K562 (cell line): ENCODE data around the gene ASXL2.

Source experiments
- BDP1 ChIP-seq: IDR thresholded peaks from 3 replicates; pipeline ENCODE4 v1.6.1; 2011; ENCODE audit not compliant: insufficient read length, insufficient read depth
- EZH2 ChIP-seq: IDR thresholded peaks from 2 replicates; pipeline ENCODE4 v1.6.1; 2012; ENCODE audit warnings: low read depth, mild to moderate bottlenecking, inconsistent platforms, low read length, borderline replicate concordance
- NR3C1 ChIP-seq: sonication (generic); formaldehyde crosslinking; IDR thresholded peaks from 2 replicates; pipeline ENCODE4 v1.8.1; 2022; ENCODE audit warnings: missing genetic modification reagents
- RFX5 ChIP-seq: IDR thresholded peaks from 2 replicates; pipeline ENCODE4 v1.6.1; 2011; ENCODE audit warnings: low read depth, mild to moderate bottlenecking, improper control_type of control experiment, low read length
- SMARCA5 ChIP-seq: fragments of 450-650 bp; IDR thresholded peaks from 2 replicates; pipeline ENCODE4 v1.6.1; 2016
- ZNF24 ChIP-seq: fragments of 450-650 bp; IDR thresholded peaks from 2 replicates; pipeline ENCODE4 v1.6.1; 2016
- TF ChIP-seq, protein P1 (sequence below), 2 experiments: fragments of 450-650 bp; formaldehyde crosslinking in 1 of 2; IDR thresholded peaks; 2 replicates each; pipeline versions ENCODE4 v1.4.0 to v1.6.1; 2014 to 2020; ENCODE audit warnings: mild to moderate bottlenecking in 2 of 2, borderline replicate concordance in 1 of 2, low read depth in 1 of 2

DNA sequence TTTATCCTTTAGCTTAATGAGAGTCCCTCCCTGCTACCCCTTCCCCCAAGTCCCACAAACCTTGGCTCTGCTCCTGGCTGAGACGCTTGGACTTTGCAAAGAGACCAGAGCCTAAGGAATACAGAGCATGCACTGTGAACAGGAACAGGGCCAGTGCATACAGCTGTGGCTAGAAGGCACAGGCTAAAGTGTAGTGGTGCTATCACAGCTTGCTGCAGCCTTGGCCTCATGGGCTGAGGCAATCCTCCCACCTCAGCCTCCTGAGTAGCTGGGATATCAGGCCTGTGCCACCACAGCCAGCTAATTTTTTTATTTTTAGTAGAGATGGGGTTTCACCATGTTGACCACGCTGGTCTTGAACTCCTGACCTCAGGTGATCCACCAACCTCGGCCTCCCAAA lies 39.5 kb upstream of the ASXL2 start:
- no peak for TF ChIP-seq SMARCA5
- TF ChIP-seq NR3C1 (CRISPR knock-in tag) = no peak
- TF ChIP-seq, protein P1, sequence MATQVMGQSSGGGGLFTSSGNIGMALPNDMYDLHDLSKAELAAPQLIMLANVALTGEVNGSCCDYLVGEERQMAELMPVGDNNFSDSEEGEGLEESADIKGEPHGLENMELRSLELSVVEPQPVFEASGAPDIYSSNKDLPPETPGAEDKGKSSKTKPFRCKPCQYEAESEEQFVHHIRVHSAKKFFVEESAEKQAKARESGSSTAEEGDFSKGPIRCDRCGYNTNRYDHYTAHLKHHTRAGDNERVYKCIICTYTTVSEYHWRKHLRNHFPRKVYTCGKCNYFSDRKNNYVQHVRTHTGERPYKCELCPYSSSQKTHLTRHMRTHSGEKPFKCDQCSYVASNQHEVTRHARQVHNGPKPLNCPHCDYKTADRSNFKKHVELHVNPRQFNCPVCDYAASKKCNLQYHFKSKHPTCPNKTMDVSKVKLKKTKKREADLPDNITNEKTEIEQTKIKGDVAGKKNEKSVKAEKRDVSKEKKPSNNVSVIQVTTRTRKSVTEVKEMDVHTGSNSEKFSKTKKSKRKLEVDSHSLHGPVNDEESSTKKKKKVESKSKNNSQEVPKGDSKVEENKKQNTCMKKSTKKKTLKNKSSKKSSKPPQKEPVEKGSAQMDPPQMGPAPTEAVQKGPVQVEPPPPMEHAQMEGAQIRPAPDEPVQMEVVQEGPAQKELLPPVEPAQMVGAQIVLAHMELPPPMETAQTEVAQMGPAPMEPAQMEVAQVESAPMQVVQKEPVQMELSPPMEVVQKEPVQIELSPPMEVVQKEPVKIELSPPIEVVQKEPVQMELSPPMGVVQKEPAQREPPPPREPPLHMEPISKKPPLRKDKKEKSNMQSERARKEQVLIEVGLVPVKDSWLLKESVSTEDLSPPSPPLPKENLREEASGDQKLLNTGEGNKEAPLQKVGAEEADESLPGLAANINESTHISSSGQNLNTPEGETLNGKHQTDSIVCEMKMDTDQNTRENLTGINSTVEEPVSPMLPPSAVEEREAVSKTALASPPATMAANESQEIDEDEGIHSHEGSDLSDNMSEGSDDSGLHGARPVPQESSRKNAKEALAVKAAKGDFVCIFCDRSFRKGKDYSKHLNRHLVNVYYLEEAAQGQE (IDR thresholded peaks at IDR 0.05; ENCODE audit: borderline replicate concordance) = no peak
- TF ChIP-seq, protein P1 (CRISPR knock-in tag; IDR thresholded peaks at IDR 0.05; ENCODE audit: low read depth) = no peak
- TF ChIP-seq BDP1 = no peak
- no peak for TF ChIP-seq RFX5
- no peak for TF ChIP-seq EZH2
- no peak for TF ChIP-seq ZNF24
